22Rv1 (cell line): ENCODE data around the gene PARP16.
A peak's percentile ranks its signal among the peaks of the same experiment; 100 is the strongest.

Experiments used
- H3K27ac ChIP-seq: fragments of 450-650 bp; 2 replicates; pipeline ENCODE4 v1.5.1; 2017
- CTCF ChIP-seq: fragments of 450-650 bp; IDR thresholded peaks from 2 replicates; pipeline ENCODE4 v1.5.1; 2017; ENCODE audit warnings: mild to moderate bottlenecking
- ZFX ChIP-seq: fragments of 450-650 bp; IDR thresholded peaks from 2 replicates; pipeline ENCODE4 v1.6.1; 2017; ENCODE audit warnings: antibody characterized with exemption, borderline replicate concordance

The PARP16 gene

GRCh38 chr15:65286704-65287519, at the start of gene PARP16:
Gene PARP16 (minus strand): TSS chr15:65286883. CDS start chr15:65286426, 457 bp downstream.
- peak within 1 kb of the TSS; percentile 91 for H3K27ac ChIP-seq
- no peak for TF ChIP-seq ZFX
- TF ChIP-seq CTCF: peak; percentile 37

GRCh38 chr15:65335278-65336055, 48.8 kb upstream of the PARP16 start:
- H3K27ac ChIP-seq: no peak overlapping the region
- TF ChIP-seq ZFX (no peak), CTCF (no peak)

- TF ChIP-seq ZFX (no peak), CTCF (no peak)
- no peak overlapping the region for H3K27ac ChIP-seq
Observed at GRCh38 chr15:65334586-65335231, 48.0 kb upstream of the PARP16 start.

- no peak for TF ChIP-seq CTCF
- TF ChIP-seq ZFX: no peak
- H3K27ac ChIP-seq: no peak overlapping the region
Observed at GRCh38 chr15:65333856-65334255, 47.2 kb upstream of the PARP16 start.

GRCh38 chr15:65333148-65333820, 46.6 kb upstream of the PARP16 start:
- H3K27ac ChIP-seq: no peak overlapping the region
- TF ChIP-seq ZFX (no peak), CTCF (no peak)

- TF ChIP-seq ZFX (no peak), CTCF (no peak)
- H3K27ac ChIP-seq: no peak overlapping the region
Observed at GRCh38 chr15:65332391-65333147, 45.9 kb upstream of the PARP16 start.
